Fibroblast of skin of abdomen (primary cell): ENCODE measurements around the gene IRX5.
A peak's percentile ranks its signal among the peaks of the same experiment; 100 is the strongest.

Source experiments
- DNase-seq: peaks from one replicate; pipeline ENCODE4 v3.0.0-alpha.2; 2013

Gene IRX5

DNA sequence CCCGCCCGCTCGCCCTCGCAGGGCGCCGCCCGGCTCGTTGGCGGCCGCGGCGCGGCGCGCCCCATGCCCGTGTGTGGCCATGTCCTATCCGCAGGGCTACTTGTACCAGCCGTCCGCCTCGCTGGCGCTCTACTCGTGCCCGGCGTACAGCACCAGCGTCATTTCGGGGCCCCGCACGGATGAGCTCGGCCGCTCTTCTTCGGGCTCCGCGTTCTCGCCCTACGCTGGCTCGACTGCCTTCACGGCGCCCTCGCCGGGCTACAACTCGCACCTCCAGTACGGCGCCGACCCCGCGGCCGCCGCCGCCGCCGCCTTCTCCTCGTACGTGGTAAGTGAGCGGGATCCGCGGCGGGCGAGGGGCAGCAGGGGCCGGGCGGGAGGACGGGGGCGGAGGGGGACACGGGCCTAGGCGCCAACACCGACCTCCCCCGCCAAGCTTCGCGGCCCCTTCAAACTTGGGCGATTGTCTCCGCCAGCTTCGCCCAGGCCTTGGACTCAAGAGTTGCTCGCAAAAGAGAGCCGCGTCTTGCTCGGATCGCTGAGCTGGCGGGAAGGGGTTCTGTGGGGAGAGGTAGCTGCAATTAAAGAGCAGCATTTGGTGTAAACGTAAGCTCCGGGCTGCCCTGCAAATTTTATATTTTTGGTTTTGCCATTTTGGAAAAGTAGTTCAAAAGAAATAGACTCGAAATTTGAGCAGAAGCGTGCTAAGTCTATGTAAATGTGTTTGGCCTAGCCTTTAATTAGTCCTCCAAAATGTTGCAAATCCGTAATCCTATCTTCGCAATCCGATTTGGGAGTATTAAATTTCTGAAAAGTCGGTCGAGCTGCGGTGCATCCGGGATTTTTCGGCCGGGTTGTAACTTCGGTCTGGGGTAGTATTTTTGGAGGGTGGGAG, 702 bp downstream of the IRX5 start:
- DNase-seq, result peak; percentile 43

DNA sequence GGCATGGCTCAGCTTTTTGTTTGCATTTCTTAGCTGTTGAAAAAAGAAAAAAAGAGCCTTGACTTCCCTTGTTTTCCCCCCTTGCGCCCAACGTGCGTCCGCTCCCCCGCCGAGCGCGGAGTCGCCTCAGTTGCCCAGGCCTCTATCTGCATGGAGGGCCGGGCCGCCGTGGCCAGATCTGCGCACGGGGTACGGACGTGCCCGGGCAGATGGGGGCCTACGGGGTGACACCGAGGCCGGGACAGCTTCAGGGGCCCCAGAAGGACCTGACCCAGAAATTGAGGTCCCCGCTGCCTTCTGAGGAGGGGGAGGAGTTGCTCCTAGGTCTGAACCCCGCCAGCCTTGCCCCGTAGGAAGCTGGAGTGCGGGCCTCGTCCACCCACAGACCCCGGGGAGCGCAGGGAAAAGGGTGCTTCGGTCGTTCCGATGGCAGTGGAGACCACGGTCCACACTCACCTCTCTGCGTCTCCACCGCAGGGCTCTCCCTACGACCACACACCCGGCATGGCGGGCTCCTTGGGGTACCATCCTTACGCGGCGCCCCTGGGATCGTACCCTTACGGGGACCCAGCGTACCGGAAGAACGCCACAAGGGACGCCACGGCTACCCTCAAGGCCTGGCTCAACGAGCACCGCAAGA, 1.5 kb downstream of the IRX5 start:
- peak; percentile 19 for DNase-seq

DNA sequence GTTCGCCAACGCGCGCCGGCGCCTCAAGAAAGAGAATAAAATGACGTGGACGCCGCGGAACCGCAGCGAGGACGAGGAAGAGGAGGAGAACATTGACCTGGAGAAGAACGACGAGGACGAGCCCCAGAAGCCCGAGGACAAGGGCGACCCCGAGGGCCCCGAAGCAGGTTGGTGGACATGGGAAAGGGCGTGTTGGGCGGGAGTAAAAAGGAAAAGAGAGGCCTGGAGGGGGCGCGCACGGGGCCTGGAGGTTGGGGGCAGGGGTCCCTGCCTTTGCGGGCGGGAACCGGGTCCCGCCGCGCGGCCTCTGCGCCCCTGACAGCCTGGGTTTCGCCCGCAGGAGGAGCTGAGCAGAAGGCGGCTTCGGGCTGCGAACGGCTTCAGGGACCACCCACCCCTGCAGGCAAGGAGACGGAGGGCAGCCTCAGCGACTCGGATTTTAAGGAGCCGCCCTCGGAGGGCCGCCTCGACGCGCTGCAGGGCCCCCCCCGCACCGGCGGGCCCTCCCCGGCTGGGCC, 2.1 kb downstream of the IRX5 start:
- DNase-seq, result peak; percentile 44

DNA sequence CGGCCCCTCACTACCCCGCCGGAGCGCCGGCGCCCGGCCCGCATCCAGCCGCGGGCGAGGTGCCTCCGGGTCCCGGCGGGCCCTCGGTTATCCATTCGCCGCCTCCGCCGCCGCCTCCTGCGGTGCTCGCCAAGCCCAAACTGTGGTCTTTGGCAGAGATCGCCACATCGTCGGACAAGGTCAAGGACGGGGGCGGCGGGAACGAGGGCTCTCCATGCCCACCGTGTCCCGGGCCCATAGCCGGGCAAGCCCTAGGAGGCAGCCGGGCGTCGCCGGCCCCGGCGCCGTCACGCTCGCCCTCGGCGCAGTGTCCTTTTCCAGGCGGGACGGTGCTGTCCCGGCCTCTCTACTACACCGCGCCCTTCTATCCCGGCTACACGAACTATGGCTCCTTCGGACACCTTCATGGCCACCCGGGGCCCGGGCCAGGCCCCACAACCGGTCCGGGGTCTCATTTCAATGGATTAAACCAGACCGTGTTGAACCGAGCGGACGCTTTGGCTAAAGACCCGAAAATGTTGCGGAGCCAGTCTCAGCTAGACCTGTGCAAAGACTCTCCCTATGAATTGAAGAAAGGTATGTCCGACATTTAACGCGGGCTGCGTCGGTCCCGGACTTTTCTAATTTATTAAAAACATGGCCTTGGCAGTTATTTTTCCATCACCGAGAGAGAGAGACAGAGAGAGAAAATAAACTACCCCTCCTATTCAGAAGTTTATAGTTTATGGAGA, 2.8 kb downstream of the IRX5 start:
- peak; percentile 23 for DNase-seq

DNA sequence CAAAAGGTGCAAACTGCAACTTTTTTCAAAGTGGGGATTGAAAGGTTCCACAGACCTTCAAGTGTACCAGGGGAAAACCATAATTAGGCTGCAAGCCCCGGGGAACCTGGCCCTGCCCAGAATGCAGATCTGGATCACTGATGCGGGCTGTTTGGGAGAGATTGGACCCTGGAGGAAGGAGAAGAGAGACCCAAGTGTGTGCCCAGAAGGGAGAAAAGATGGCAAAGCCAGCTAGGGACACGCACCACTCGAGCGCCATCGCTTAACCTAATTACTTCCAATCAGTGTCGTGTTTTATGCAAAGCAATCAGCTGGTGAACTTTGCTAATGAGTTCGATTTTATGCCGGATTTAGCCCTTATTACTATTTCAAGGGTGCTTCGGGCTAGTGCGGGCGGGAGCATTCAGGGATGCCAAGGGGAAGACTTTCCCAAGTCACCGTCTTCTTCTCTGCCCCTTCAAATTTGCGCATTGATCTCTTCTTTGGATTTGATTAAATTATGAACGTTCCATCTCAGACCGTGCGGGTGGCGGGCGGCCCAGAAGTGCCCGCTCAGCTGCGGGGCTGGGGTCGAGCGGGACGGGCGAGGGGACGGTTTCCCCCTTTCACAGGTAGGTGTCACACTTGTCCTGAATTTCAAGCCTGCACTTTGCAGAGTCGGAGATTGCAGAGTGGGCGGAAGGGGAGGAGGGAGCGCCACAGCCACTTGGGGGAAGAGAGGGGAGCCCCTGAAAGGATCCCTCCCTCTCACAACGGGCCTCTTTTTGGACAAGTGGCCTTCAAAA, 4.0 kb downstream of the IRX5 start:
- DNase-seq, result peak; percentile 65

DNA sequence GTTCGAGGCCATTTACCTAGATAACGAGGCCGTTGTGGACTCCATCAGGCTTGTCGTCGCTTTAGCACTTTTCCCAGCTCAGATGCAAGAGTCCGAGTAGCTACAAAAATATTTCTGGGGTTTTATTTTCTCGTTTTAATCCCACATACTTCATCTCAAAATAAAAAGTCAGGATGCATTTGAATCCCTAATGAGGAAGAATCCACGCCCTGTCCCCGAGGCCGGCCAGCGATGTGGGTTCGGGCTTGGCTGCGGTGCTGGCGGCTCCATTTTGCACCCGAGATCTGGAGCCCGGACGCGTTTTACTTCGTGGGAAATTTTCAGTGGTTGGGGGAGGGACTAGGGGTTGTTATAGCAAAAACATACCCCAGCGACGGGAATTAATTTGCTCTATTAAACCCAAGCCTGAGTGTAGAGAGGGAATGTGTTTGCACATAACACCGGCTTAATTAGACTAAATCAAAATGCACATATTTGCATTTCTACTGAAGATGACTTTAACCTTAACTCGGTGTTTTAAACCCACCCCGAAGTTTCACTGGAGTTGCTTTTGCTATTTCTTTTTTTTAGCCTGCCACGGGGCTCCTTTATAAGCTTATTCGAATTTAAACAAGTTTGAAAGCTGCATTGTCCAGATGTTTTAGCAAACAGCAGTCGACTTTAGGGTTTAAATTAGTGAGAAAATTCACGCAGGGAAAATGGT, 4.8 kb downstream of the IRX5 start:
- peak; percentile 30 for DNase-seq

DNA sequence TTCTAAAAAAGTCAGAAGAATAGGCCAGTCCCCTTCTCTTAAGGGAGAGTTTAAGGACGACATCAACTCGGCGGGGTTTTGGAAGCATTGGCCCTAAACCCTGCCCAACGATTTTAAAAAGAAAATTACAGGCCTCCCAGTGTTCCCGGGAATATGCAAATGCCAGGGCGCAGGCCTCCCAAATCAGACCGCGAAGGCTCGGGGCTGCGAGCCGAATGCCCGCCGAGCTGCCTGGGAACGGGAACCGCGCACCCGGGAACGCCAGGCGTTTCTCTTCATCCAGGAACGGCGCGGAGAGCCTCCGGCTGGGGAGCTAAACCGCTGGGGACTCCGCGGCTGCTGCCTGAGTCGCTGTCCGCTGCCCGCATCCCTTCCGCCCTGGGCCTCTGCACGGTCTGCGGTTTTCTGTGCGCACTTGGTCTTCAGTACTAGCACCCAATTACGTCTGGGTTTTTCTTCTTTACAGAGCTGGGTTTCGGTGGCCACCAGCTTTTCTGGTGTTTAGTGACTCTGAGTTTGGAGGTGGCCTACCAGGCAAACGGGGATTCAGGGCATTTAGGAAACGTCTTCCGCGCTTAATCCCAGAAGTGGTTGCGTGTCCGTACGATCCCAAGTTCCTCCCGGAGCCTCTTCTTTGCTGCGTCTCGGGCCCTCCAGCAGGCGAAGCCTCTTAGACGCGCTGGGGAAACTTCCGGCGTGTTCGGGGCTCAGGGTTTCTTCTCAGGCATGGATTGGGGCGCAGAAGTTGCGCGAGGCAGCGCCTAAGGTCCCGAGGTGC, 5.7 kb downstream of the IRX5 start:
- peak; percentile 62 for DNase-seq

DNA sequence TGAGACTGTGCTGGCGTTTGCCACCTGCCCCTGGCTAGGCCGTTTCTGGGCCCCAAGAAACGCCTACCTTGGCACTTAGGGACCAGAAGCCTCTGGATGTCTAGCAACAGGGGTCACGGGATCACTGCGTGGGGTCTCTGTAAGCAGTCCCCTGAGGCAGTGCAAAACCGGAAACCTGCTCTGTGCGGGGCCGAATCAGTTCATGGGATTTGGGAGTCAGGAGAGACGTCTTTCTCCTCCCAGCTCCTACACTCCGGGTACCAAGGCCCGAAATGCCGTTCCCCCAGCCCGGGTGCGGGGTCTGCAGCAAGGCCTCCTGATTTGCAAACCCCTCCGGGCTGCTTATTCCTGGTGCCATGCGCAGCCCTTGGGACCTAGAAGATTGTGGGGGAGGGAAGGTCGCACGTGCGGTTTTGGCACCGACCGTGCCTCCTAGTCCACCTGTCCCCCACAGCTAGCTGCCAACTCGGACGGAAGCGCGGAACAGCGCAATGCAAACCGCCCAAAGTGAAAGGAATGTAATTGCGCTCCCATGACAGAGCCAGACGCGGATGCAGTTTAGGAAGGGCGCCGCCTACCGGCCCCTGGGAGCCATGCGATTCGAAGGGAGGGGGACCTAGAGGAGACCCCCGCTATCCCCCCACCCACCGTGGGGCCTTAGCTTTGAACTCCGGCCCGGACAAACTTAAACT, 6.5 kb downstream of the IRX5 start:
- DNase-seq, result peak; percentile 83

DNA sequence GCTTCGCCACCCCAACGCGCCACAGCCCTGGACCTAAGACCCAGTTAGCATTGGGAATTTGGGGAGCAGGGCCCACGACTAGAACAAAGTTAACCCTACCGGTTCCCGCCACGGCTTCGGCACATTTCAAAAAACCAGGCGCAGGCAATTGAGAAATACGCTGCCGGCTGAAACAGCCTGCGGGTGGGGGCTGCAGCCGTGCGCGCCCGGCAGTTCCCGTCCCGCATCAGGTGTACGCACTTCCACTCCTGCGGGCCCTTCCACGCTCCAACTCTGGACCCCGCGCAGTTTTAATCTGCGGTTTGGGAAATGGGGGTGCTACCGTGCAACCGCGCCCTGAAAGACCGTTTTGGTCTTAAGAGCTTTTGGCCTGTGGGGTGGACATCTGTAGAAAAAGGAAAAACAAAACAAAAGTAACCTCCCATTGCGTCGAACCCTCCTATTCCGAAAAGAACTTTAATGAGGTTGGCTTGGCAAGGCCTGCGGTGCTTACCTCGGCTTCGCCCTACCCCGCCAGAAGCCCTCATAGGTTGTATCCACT, 7.1 kb downstream of the IRX5 start:
- peak; percentile 21 for DNase-seq

DNA sequence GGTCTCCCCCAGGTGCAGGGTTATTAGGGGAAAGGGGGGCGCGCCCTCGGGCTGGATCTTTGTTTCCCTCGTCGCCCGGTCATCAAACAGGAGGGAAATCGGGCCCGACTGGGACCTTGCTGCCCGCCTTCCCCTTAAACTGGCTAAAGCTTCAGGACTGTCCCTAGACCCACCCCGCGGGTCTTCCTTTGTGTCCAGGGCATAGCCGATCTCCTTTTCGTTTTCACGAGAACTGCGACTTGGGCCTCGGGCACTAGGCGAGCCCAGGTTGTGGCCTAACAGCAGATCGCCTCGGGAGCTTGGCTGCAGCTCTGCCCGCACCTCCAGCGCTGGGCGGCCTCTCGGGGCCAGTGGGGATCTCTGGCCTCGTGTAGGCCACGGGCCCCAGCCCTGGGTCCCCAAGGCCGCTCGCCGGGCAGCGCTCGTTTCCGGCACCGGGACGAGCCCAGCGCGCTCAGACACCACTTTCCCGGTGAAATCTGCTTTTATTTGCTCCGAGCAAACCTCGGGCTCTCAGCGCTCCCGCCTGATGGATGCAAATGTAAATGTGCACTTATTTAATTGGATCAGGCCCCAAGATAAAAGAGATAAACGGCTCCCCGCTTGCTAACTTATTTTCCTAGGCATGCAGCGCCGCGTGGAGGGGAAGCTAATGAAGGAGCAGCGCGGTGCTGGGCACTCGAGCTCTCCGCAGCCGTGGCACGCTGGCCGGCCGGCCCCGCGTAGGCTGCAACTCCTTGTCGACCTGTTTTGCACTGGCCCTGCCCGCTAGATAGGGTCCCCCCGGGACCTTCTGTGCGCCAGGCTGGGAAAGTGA, 7.8 kb downstream of the IRX5 start:
- peak; percentile 53 for DNase-seq

DNA sequence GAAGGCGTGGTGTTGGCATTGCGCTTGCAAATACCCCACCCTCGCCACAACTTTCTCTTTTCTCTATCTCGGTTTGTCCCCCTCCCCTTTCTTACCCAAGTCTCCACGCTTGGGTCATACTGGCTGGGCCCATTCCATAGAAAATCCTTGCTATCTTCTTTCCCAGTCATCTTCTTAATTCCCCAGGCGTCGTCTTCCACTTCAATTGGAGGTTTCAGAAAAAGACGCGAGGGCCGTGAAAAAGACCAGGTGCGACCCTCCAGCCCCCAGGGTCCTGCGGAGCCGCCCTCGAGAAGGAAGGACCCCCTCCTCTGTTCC, 8.3 kb downstream of the IRX5 start:
- DNase-seq, result no peak

DNA sequence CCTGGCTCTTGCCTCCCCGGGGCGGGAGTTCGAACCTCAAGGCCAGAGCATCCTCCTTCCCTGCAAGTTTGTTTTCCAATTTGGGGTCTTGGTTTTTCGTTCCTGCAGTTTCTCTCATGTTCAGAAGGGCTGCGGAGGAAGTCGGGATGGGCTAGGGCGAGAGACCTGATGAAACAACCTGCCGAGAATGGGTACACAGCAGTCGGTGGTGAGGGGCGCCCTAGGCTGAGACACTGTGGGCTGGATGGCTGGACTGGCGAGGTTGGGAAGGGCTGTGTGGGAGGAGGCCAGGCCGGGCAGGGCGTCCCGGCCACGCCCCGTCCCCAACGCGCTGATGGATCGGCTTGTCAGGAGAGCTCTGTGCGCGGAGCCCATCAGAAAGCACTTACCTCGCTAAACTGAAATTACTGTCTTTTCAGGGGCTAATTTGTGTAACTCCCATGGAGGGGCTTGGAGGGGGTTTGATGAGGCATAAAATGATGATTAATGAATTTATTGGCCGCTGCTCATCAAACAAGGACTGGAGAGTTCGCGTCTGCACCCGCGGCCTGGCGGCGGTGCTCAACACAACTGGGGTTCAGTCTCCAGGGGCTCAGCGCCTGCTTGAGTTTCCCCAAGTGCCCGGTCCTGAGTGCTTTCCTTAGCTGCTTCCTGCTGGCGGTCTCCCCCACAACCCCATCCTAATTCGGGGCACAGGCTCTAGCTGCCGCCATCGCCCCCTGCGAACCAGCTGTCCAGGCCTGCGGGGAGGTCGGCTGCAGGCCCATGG, 9.0 kb downstream of the IRX5 start:
- no peak for DNase-seq

DNA sequence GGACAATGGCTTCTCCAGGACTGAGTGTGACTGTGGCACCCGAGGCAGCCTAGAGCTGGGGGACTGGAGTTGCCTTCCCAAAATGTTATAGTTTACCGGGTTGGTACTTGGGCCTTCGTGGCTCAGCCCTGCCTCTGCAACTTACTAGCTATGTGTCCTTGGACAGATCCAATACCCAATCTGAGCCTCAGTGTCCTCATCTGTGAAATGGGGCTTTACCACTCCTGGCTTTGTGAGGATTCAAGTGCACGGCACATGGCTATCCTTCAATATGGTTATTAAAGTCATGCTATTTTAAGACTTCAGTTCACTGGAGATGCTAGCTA, 9.6 kb downstream of the IRX5 start:
- no peak for DNase-seq

DNA sequence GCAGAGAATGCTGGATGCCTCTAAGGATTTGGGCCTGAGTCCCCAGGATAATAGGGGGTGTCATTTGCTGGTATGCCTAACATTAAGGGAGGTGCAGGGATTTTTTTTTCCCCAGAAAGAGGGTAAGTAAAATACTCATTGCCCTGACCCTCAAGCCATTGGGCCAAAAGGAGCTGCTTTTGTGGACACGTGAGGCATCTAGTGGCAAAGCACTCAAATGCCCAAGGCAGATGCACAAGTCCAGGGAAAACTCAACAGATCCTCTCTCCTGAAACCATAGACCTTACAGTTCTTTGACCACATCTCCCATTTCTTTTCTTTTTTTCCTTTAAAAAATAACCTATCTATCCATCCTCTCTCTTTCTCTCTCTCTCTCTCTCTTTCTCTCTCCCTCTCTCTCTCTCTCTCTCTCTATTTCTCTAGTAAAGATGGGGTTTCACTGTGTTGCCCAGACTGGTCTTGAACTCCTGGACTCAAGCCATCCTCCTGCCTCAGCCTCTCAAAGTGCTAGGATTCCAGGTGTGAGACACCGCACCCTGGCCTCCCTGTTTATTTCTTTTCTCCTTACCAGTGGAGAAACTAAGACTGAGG, 11.8 kb downstream of the IRX5 start:
- no peak for DNase-seq

DNA sequence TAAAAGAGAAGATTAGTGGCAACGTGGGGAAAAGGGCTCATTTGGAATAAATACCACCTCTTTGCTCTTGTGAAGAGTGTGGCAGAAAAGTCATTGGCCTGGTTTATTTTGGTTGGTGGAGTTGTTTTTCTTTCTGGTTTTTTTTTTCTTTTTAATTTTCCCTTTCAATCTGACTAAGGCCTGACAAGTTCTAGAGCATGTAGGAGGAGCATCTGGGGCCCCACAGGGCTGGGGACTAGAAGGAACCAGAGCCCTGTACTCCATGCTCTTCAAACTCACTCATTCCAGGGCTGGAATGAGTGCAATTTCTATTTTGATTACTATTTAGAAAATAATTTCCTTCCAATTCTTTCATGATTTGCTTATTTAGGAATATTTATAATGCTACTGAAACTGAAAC, 13.3 kb downstream of the IRX5 start:
- DNase-seq, result no peak

DNA sequence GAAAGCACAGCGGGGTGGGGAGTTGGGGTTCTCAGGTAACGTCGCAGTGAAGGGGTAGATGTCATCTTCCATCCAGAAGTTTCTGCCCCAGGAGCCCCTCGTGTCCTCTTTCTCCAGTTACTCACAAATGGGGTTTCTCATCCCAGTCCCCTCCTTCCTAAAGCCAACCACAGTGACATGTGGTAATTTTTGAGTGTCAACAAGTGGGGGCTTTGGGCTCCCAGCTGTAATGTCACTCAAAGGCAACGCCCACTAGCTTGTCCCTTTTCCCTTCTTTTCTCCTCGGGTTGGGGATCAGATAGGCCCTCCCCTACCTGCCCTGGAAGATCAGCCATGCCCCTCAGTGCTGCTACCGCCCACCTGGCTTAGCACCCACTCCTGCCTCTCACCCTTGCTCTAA, 14.4 kb downstream of the IRX5 start:
- DNase-seq, result no peak

DNA sequence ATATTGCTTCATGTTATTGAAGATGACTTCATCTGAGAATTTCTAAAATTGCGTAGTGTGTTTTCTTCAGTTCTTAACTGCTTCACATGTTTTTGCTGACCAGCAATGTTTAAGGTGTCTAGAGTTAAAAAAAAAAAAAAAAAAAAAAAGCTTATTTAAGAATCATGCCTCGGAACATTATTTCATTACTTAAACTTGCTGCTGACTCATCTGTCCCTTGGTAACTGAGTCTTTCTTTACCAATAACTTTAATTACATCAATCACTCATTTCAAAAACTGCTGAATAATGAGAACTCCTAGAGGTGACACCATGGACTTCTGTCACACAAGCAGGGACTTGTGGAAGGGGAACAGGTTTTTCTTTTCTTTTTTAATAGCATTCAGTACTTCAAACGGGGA, 16.2 kb downstream of the IRX5 start:
- peak; percentile 36 for DNase-seq

DNA sequence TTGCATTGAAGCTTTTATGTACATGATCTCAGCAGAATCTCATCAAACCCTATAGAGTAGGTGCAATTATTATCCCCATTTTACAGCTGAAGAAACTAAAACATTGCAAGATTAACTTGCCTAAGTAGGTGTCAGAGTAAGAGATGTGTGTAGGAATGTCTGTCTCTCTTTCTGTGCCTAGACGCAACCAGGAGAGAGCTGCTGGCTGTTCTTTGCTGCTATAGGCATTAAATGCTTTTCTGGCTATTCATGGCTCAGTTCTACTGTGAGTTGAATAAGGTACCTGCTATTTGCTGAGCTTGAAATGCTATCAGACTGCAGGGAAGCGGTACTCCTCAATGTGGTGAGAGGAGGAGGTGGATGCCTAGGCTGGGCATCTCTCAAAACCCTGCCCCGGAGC, 17.0 kb downstream of the IRX5 start:
- no peak for DNase-seq
